GM12878 (cell line): ENCODE data around the gene TET1. TPM values are rescaled to one million over a fixed set of nuclear protein-coding genes. Genes with fewer than 3 reads are reported as not detected.

Experiments
- ATAC-seq: fragments of 200-7000 bp; cut with Tn5 transposase; 3 replicates; pipeline ENCODE4 v1.9.1; 2020; ENCODE audit warnings: mild to moderate bottlenecking, moderate library complexity
- BruUV-seq: library from RNA; stranded (reverse); fragments of 400-500 nt; replicated peaks from 2 replicates; lab custom pipeline; 2021; lab: Mats Ljungman, UMichigan
- CTCF ChIA-PET: fragments of 300-600 bp; sonication (Branson Sonifier 250); formaldehyde crosslinking; extraction: SDS; loops from one replicate; lab custom pipeline; 2021; ENCODE audit warnings: inconsistent platforms; lab: Yijun Ruan, JAX
- POLR2A ChIA-PET: fragments of 350-600 bp; formaldehyde crosslinking; extraction: SDS; loops from one replicate; lab custom pipeline; 2021; ENCODE audit warnings: inconsistent platforms; lab: Charles Lee
- RAD21 ChIA-PET: fragments of 300-600 bp; sonication (Branson Sonifier 250); formaldehyde crosslinking; loops from one replicate; lab custom pipeline; 2023; ENCODE audit warnings: antibody characterized with exemption; ENCODE audit not compliant: unreplicated experiment; lab: Charles Lee
- SMC1A ChIA-PET: fragments of 300-600 bp; sonication (Branson Sonifier 250); formaldehyde crosslinking; loops from one replicate; lab custom pipeline; 2023; ENCODE audit not compliant: unreplicated experiment, uncharacterized antibody; lab: Charles Lee
- DNase-seq: peaks from one replicate; pipeline ENCODE4 v3.0.0-alpha.2; 2011; ENCODE audit warnings: low read depth, low spot score
- FAIRE-seq: peaks from 3 replicates; lab custom pipeline; 2011; peaks lifted over from hg19 to GRCh38; lab: Jason Lieb, UNC
- H2AFZ ChIP-seq: 2 replicates; pipeline ENCODE4 v1.6.0; 2011; ENCODE audit warnings: low read depth, low read length, control low read depth; ENCODE audit not compliant: control insufficient read depth
- H3K27ac ChIP-seq: 2 replicates; pipeline ENCODE4 v1.5.1; 2011; ENCODE audit warnings: control low read depth; ENCODE audit not compliant: control insufficient read depth, insufficient read depth
- H3K27me3 ChIP-seq, 2 experiments: replicated peaks in 1 of 2; 2 replicates each; pipeline versions ENCODE4 v1.6.0 to v1.6.1; 2011; ENCODE audit warnings: low read length in 1 of 2; ENCODE audit not compliant: control insufficient read depth in 2 of 2, insufficient read depth in 2 of 2
- H3K36me3 ChIP-seq, 2 experiments: 2 replicates each; pipeline ENCODE4 v1.5.1; 2011; ENCODE audit warnings: low read length in 1 of 2; ENCODE audit not compliant: control insufficient read depth in 2 of 2, insufficient read depth in 2 of 2
- H3K4me1 ChIP-seq: 2 replicates; pipeline ENCODE4 v1.6.1; 2011; ENCODE audit warnings: mild to moderate bottlenecking, low read length, moderate library complexity, mixed read lengths; ENCODE audit not compliant: control insufficient read depth, insufficient read depth
- H3K4me2 ChIP-seq: 2 replicates; pipeline ENCODE4 v1.6.0; 2011; ENCODE audit warnings: control low read depth; ENCODE audit not compliant: control insufficient read depth, insufficient read depth
- H3K4me3 ChIP-seq: fragments of 200-600 bp; sonication (generic); 2 replicates; pipeline ENCODE4 v1.5.1; 2016
- H3K79me2 ChIP-seq: 2 replicates; pipeline ENCODE4 v1.6.0; 2011; ENCODE audit warnings: low read length; ENCODE audit not compliant: control insufficient read depth, insufficient read depth
- H3K9ac ChIP-seq: 2 replicates; pipeline ENCODE4 v1.8.0; 2011; ENCODE audit warnings: low read length, control low read depth, mixed read lengths; ENCODE audit not compliant: control insufficient read depth, insufficient read depth
- H3K9me3 ChIP-seq: replicated peaks from 3 replicates; pipeline ENCODE4 v1.5.1; 2011; ENCODE audit warnings: mild to moderate bottlenecking, low read length; ENCODE audit not compliant: control insufficient read depth, insufficient read depth
- H4K20me1 ChIP-seq: 2 replicates; pipeline ENCODE4 v1.6.0; 2011; ENCODE audit not compliant: control insufficient read depth, insufficient read depth
- CBX5 ChIP-seq: sonication (generic); IDR thresholded peaks from 2 replicates; pipeline ENCODE4 v1.6.1; 2016; ENCODE audit warnings: low read depth, moderate library complexity, mild to moderate bottlenecking, inconsistent platforms
- CHD2 ChIP-seq: IDR thresholded peaks from 2 replicates; pipeline ENCODE4 v1.6.1; 2011; ENCODE audit warnings: low read depth, low read length, improper control_type of control experiment, borderline replicate concordance
- IRF4 ChIP-seq: IDR thresholded peaks from 2 replicates; pipeline ENCODE4 v1.6.1; 2011; ENCODE audit warnings: low read depth, low read length
- NR2F1 ChIP-seq: fragments of 450-650 bp; conservative IDR thresholded peaks from 2 replicates; pipeline ENCODE4 v1.6.1; 2017; ENCODE audit warnings: mild to moderate bottlenecking
- PBX3 ChIP-seq: IDR thresholded peaks from 2 replicates; pipeline ENCODE4 v1.6.1; 2011; ENCODE audit warnings: mild to moderate bottlenecking, low read depth, low read length, moderate library complexity; ENCODE audit not compliant: insufficient replicate concordance
- PML ChIP-seq: IDR thresholded peaks from 2 replicates; pipeline ENCODE4 v1.6.1; 2012; ENCODE audit warnings: low read length, inconsistent platforms
- POLR2AphosphoS5 ChIP-seq: IDR thresholded peaks from 2 replicates; pipeline ENCODE4 v1.6.1; 2011; ENCODE audit warnings: mild to moderate bottlenecking, low read length, inconsistent platforms
- RAD21 ChIP-seq: IDR thresholded peaks from 2 replicates; pipeline ENCODE4 v1.6.1; 2011; ENCODE audit warnings: mild to moderate bottlenecking, low read depth, low read length, moderate library complexity; ENCODE audit not compliant: insufficient read depth
- RCOR1 ChIP-seq: conservative IDR thresholded peaks from 2 replicates; pipeline ENCODE4 v1.6.1; 2012; ENCODE audit warnings: low read depth, low read length, improper control_type of control experiment
- SIN3A ChIP-seq: IDR thresholded peaks from 2 replicates; pipeline ENCODE4 v1.6.1; 2012; ENCODE audit warnings: low read depth, low read length, improper control_type of control experiment
- SMARCA5 ChIP-seq: fragments of 450-650 bp; IDR thresholded peaks from 2 replicates; pipeline ENCODE4 v1.6.1; 2017; ENCODE audit warnings: mild to moderate bottlenecking
- ZNF24 ChIP-seq: fragments of 450-650 bp; IDR thresholded peaks from 2 replicates; pipeline ENCODE4 v1.6.1; 2017; ENCODE audit warnings: antibody characterized with exemption, mild to moderate bottlenecking
- ZSCAN29 ChIP-seq: fragments of 450-650 bp; IDR thresholded peaks from 2 replicates; pipeline ENCODE4 v1.6.1; 2017; ENCODE audit warnings: mild to moderate bottlenecking, moderate library complexity
- WGBS: methylation state at CpG from one replicate; pipeline ENCODE4 v1.1.6; 2016; ENCODE audit warnings: low lambda C conversion rate; ENCODE audit not compliant: insufficient replicate concordance, insufficient coverage; ENCODE audit errors: missing lambda C conversion rate; 5-methylcytosine and 5-hydroxymethylcytosine counted together
- in situ Hi-C: fragments of 300-500 bp; cut with MboI; formaldehyde crosslinking; loops from 9 replicates; pipeline ENCODE4 v1.14.3; 2018; ENCODE audit warnings: mixed read lengths
- intact Hi-C: fragments of 100-400 bp; cut with micrococcal nuclease; formaldehyde crosslinking; loops from one replicate; pipeline ENCODE4 v1.14.2; 2022; ENCODE audit not compliant: unreplicated experiment
- polyA plus RNA-seq, 11 experiments: library from polyadenylated mRNA; depleted of rRNA in 4 of 11; unstranded in 6 of 11; stranded (reverse) in 5 of 11; fragments of >200 nt; fragmentation: Nextera tagmentation in 4 of 11; fragmentation: Illumina TruSeq in 1 of 11; extraction: Ambion mirVana in 4 of 11; extraction: Trizol in 1 of 11; gene quantifications; 1 replicate in 1 of 11; 2 replicates in 10 of 11; pipeline versions ENCODE4 v1.2.1 to v1.2.3, GENCODE V29; 2011 to 2016; ENCODE audit warnings: inconsistent platforms in 2 of 11, missing spikeins in 2 of 11, low read depth in 1 of 11
- total RNA-seq, 4 experiments: library from RNA; depleted of rRNA in 3 of 4; stranded (reverse); fragments of >200 nt in 3 of 4; fragmentation: Illumina TruSeq in 1 of 4; extraction: Trizol in 1 of 4; gene quantifications; 2 replicates each; pipeline versions ENCODE4 v1.2.1 to v1.2.3, GENCODE V29; 2013 to 2021

Gene TET1
- total and polyA plus RNA-seq, 10 of the 15 experiments (the other 5 are each of a cell fraction or from before 2014, with no cell fraction given), result 0.22 to 1.4 (median 0.60) TPM

GRCh38 chr10:68553138-68553537 lies 7.0 kb upstream of the TET1 start:
- Histone ChIP-seq H3K4me1 (no peaks in the 10 kb centered on the region), H4K20me1 (no peaks in the 10 kb centered on the region), H3K79me2 (no peaks in the 10 kb centered on the region), H3K4me2 (no peak overlapping the region), H3K4me3 (no peak overlapping the region), H3K9ac (no peak overlapping the region), H3K9me3 (no peaks in the 10 kb centered on the region), H3K36me3 (no peaks in the 10 kb centered on the region), H3K27me3 (no peaks in the 10 kb centered on the region), H3K27ac (no peak overlapping the region), H2AFZ (no peak overlapping the region)
- in situ Hi-C loops (no loop called here), intact Hi-C loops (loop anchor here (5.0 to 10.0 kb wide), 2 partner anchors 169 to 342 kb away; partner anchors contain the start of gene CCAR1)
- DNase-seq (no peak), FAIRE-seq (no peak), ATAC-seq (no peak)
- SMC1A ChIA-PET, result no interaction called here
- POLR2A ChIA-PET, result no interaction called here
- RAD21 ChIA-PET, result no interaction called here
- BruUV-seq, result no TSS peak
- WGBS, result 47% methylated on average over 6 of the region's 6 CpGs
- TF ChIP-seq RCOR1 (no peak), SIN3A (no peak), IRF4 (no peak), RAD21 (no peak), CHD2 (no peak), POLR2AphosphoS5 (no peak), ZNF24 (no peak), NR2F1 (no peak), PBX3 (no peak), CBX5 (no peak), PML (no peak), SMARCA5 (no peak), ZSCAN29 (no peak)
- CTCF ChIA-PET, result no interaction called here
